ENCODE data around the gene ALDH1A1. TPM values are rescaled to one million over a fixed set of nuclear protein-coding genes. Genes with fewer than 3 reads are reported as not detected.
"Not testable (repeated sequence)": the region's sequence is repeated elsewhere in the genome, so short reads cannot be mapped to it uniquely, and the experiment has no call there.

ALDH1A1 gene
- total RNA-seq, 4 donors from 2014 or later, result 66.4 to 97.5 (median 82.3) TPM

GRCh38 chr9:72863456-72864094 lies 89.3 kb downstream of the ALDH1A1 start:
- no peak for TF ChIP-seq EP300 (IDR thresholded peaks at IDR 0.05)
- Histone ChIP-seq H3K4me1 (peaks cover 0 to 5% (median under 1%) of the 10 kb centered on the region in 4 donors), H3K36me3 (no peaks in the 10 kb centered on the region), H3K9me3 (no peaks in the 10 kb centered on the region), H3K27ac (replicated peaks in 1 of 4) (no peak overlapping the region), H3K4me3 (no peak overlapping the region), H3K27me3 (no peaks in the 10 kb centered on the region)
- intact Hi-C loops (cut with DNase I), result no loop called here
- DNase-seq (ENCODE audit: extremely low spot score), result no peak
- WGBS, result 68% methylated on average over 4 of the region's 4 CpGs

- H3K36me3 ChIP-seq; H3K27ac ChIP-seq (replicated peaks in 1 of 4); DNase-seq (ENCODE audit: extremely low spot score); H3K27me3 ChIP-seq; intact Hi-C loops (cut with DNase I); H3K9me3 ChIP-seq; H3K4me3 ChIP-seq: not testable (repeated sequence)
- H3K4me1 ChIP-seq, result peaks cover 7 to 13% (median 8%) of the 10 kb centered on the region in 4 donors
- WGBS, result 91% methylated on average over 7 of the region's 7 CpGs
Observed at GRCh38 chr9:72862788-72863187, 90.1 kb downstream of the ALDH1A1 start.

- Histone ChIP-seq H3K4me1 (peaks cover 16 to 22% (median 19%) of the 10 kb centered on the region in 4 donors), H3K9me3 (no peaks in the 10 kb centered on the region), H3K4me3 (no peak overlapping the region), H3K27me3 (no peaks in the 10 kb centered on the region), H3K36me3 (no peaks in the 10 kb centered on the region), H3K27ac (replicated peaks in 1 of 4) (peak overlapping the region in 1 of 4 donors; percentile 18)
- TF ChIP-seq CTCF (IDR thresholded peaks at IDR 0.05) (no peak), POLR2A (IDR thresholded peaks at IDR 0.05; ENCODE audit: low read depth) (no peak), EP300 (IDR thresholded peaks at IDR 0.05) (no peak), POLR2AphosphoS5 (IDR thresholded peaks at IDR 0.05) (no peak)
- intact Hi-C loops (cut with DNase I), result loop anchor here (5.0 kb wide), 1 partner anchor 164 kb away; no protein-coding TSS in a partner anchor
- WGBS, result 64% methylated on average over 5 of the region's 5 CpGs
- no peak for DNase-seq (ENCODE audit: extremely low spot score)
Observed at GRCh38 chr9:72858089-72858912, 94.6 kb downstream of the ALDH1A1 start.

- H3K27me3 ChIP-seq, result no peaks in the 10 kb centered on the region
- no peak overlapping the region for H3K4me3 ChIP-seq
- intact Hi-C loops (cut with DNase I), result loop anchor here (2.0 to 5.0 kb wide), 2 partner anchors 165 to 225 kb away; no protein-coding TSS in a partner anchor
- TF ChIP-seq EP300 (IDR thresholded peaks at IDR 0.05), result no peak
- no peak for TF ChIP-seq POLR2A (IDR thresholded peaks at IDR 0.05; ENCODE audit: low read depth)
- TF ChIP-seq POLR2AphosphoS5 (IDR thresholded peaks at IDR 0.05), result no peak
- H3K36me3 ChIP-seq, result no peaks in the 10 kb centered on the region
- DNase-seq (ENCODE audit: extremely low spot score), result no peak
- 72% methylated on average over 2 of the region's 2 CpGs for WGBS
- H3K27ac ChIP-seq (replicated peaks in 1 of 4), result peak overlapping the region in 1 of 4 donors; percentile 18
- H3K4me1 ChIP-seq, result peaks cover 16 to 22% (median 19%) of the 10 kb centered on the region in 4 donors
- H3K9me3 ChIP-seq, result no peaks in the 10 kb centered on the region
Observed at GRCh38 chr9:72857624-72857996, 95.2 kb downstream of the ALDH1A1 start.

- H3K27ac ChIP-seq (replicated peaks in 1 of 4), result peak overlapping the region in 1 of 4 donors; percentile 18
- WGBS, result 43% methylated on average over 8 of the region's 8 CpGs
- no peak for DNase-seq (ENCODE audit: extremely low spot score)
Observed at GRCh38 chr9:72856972-72857623, 95.8 kb downstream of the ALDH1A1 start.

More at GRCh38 chr9:72856972-72857623, 95.8 kb downstream of the ALDH1A1 start:
- H3K27me3 ChIP-seq, result no peaks in the 10 kb centered on the region
- H3K4me1 ChIP-seq, result peaks cover 16 to 22% (median 19%) of the 10 kb centered on the region in 4 donors
- TF ChIP-seq CTCF (IDR thresholded peaks at IDR 0.05) (peak; percentile 69 to 80 (median 69)), POLR2A (IDR thresholded peaks at IDR 0.05; ENCODE audit: low read depth) (no peak)
- no peaks in the 10 kb centered on the region for H3K36me3 ChIP-seq
- intact Hi-C loops (cut with DNase I), result loop anchor here (2.0 to 5.0 kb wide), 2 partner anchors 165 to 226 kb away; no protein-coding TSS in a partner anchor
- H3K9me3 ChIP-seq, result no peaks in the 10 kb centered on the region
- no peak overlapping the region for H3K4me3 ChIP-seq
